A375 (cell line): Measurements from ENCODE around the gene CCL14. TPM values are rescaled to one million over a fixed set of nuclear protein-coding genes. Genes with fewer than 3 reads are reported as not detected.

Source experiments
- total RNA-seq: library from RNA; depleted of rRNA; stranded (reverse); fragments of >200 nt; shearing (Covaris generic); gene quantifications from 2 replicates; pipeline ENCODE4 v1.2.3, GENCODE V29; 2014; rRNA removed

CCL14 gene
- not detected in 2 replicates for total RNA-seq

DNA sequence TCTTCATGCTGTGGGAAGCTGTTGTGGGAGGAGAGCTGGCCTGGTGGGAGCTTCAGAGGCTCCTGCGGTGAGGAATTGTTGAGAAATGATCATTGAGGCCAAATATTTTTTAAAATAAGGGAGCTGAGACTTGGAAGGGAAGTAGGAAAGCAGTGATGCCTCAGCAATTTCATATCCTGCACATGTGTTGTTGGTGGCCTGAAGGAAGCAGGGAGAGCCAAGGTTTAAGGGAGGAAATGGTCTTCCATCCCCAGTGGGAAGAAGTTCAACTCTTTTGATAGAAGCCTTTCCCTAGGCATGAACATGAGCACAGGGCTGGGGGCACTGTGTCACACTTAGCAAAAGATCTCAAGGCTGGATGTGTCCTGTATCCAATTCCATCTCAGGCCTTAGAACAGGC, at the start of gene CCL14:
Gene CCL14, minus strand, starts transcription at position 87 of the 400 bp plus-strand sequence. Its CDS starts 80 bp downstream, at position 7.

GRCh38 chr17:36017799-36018198, 31.3 kb upstream of the CCL14 start, which contains the start of gene CCL23:
Gene CCL23 (minus strand): TSS chr17:36017972. CDS start chr17:36017897, 75 bp downstream.

DNA sequence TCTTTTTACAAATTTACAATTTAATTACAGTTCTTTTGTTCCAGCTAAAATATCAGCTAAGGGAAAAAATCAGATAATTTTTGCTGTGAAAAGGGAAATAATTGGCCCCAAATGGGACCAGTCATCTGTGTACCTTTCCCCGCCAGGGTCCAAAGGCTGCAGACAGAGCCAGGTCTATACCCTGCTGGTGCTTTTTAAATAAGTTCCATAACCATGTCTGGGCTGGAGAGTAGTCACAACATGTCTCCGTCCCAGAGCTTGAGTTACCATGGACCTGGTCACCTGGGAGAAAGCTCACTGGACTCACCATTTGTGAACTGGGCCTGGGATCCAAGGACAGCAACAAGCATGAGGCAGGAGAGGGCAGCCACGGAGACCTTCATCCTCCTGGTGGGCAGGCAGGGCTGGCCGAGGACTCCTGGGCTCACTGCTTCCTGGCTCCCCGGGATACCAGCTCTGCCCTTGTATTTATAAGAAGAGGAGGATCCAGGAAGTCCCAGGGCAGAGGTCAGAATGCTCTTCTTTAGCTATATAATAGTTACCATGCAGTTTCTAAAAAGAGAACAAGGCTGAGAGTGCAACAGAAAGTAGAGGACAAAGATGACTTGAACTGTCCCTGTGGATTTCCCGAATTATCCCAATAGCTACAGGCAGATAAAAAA, 14.7 kb upstream of the CCL14 start, which contains the start of gene CCL15:
Gene CCL15, minus strand, starts transcription at position 444 of the 662 bp plus-strand sequence. Its CDS starts 61 bp downstream, at position 383.

DNA sequence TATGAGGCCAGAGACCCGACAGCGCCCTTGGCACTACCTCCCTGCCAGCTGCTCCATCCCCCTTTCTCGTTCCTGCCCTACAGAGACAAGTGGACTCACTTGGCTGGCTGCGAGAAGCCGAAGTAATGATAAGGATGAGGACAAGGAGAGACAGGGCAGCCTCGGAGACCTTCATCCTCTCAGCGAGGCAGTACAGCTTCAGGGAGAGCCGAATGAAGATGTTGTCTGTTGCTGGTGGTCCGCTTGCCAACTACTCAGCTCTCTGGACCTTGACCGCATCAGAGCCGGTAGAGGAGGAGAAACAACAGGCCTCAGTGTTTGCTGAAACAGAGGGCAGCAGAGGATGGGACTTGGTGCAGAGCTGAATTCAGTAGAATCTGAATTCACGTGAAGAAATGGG, 5.3 kb downstream of the CCL14 start, which contains the start of gene CCL16:
Gene CCL16, minus strand, starts transcription at position 252 of the 400 bp plus-strand sequence. Its CDS starts 77 bp downstream, at position 175.

GRCh38 chr17:35943537-35943936, 43.0 kb downstream of the CCL14 start, which contains the start of gene LYZL6:
Gene LYZL6 (minus strand): TSS chr17:35943713. CDS start chr17:35939356, 4,357 bp downstream.

Other genes starting within 250 kb of the CCL14 start
- gene GAS2L2, start 233.5 kb downstream of the CCL14 start, total RNA-seq = not detected in 2 replicates
- not detected in 2 replicates for gene C17orf50, start 225.8 kb downstream of the CCL14 start, total RNA-seq
- gene MMP28, start 191.1 kb downstream of the CCL14 start, total RNA-seq = not detected in 2 replicates
- 61.1 and 63.6 TPM in 2 replicates for gene TAF15, start 177.2 kb downstream of the CCL14 start, total RNA-seq
- gene HEATR9, start 117.8 kb downstream of the CCL14 start, total RNA-seq = not detected in 2 replicates
- not detected in 2 replicates for gene CCL5, start 106.4 kb downstream of the CCL14 start, total RNA-seq
- 3.1 and 4.3 TPM in 2 replicates for gene RDM1, start 56.0 kb downstream of the CCL14 start, total RNA-seq
- not detected in 2 replicates for gene LYZL6, start 43.0 kb downstream of the CCL14 start, total RNA-seq
- gene CCL16, start 5.2 kb downstream of the CCL14 start, total RNA-seq = not detected in 2 replicates
- not detected in 2 replicates for gene CCL15, start 14.8 kb upstream of the CCL14 start, total RNA-seq
- gene CCL23, start 31.2 kb upstream of the CCL14 start, total RNA-seq = not detected in 2 replicates
- not detected in 2 replicates for gene CCL18, start 77.5 kb upstream of the CCL14 start, total RNA-seq
- gene CCL3, start 103.4 kb upstream of the CCL14 start, total RNA-seq = not detected in 2 replicates
- 0.72 TPM in 1 of 2 replicates, not detected in the other for gene CCL4, start 117.1 kb upstream of the CCL14 start, total RNA-seq
- 2.1 and 2.3 TPM in 2 replicates for gene TBC1D3B, start 189.9 kb upstream of the CCL14 start, total RNA-seq
- not detected in 2 replicates for gene CCL3L1, start 210.0 kb upstream of the CCL14 start, total RNA-seq
- gene CCL4L2, start 224.3 kb upstream of the CCL14 start, total RNA-seq = not detected in 2 replicates